Fibroblast of mammary gland (primary cell): ENCODE data around the gene TNNI2.
"Not testable (repeated sequence)": the region's sequence is repeated elsewhere in the genome, so short reads cannot be mapped to it uniquely, and the experiment has no call there.

ENCODE experiments used
- DNase-seq: peaks from one replicate; pipeline ENCODE4 v3.0.0-alpha.2; 2010; ENCODE audit warnings: low read depth
- H3K4me3 ChIP-seq: 2 replicates; pipeline ENCODE4 v1.5.1; 2011; ENCODE audit warnings: low read depth, mild to moderate bottlenecking, low read length, moderate library complexity; ENCODE audit not compliant: control insufficient read depth
- CTCF ChIP-seq: conservative IDR thresholded peaks from 2 replicates; pipeline ENCODE4 v1.5.1; 2011; ENCODE audit warnings: low read depth, low read length, inconsistent platforms; ENCODE audit not compliant: control insufficient read depth, insufficient read depth

TNNI2 gene

GRCh38 chr11:1803246-1803645 is 35.5 kb upstream of the TNNI2 start:
- no peak overlapping the region for H3K4me3 ChIP-seq
- no peak for DNase-seq
- no peak for TF ChIP-seq CTCF

- DNase-seq, H3K4me3 ChIP-seq: not testable (repeated sequence)
Measured at GRCh38 chr11:1803835-1804519, 34.8 kb upstream of the TNNI2 start.

GRCh38 chr11:1805525-1805924 is 33.3 kb upstream of the TNNI2 start:
- no peak for TF ChIP-seq CTCF
- no peak for DNase-seq
- no peak overlapping the region for H3K4me3 ChIP-seq

GRCh38 chr11:1807264-1807995 is 31.4 kb upstream of the TNNI2 start:
- TF ChIP-seq CTCF: peak; percentile 7
- H3K4me3 ChIP-seq: no peak overlapping the region
- DNase-seq: no peak

GRCh38 chr11:1810761-1811160 is 28.0 kb upstream of the TNNI2 start:
- H3K4me3 ChIP-seq: no peak overlapping the region
- TF ChIP-seq CTCF: no peak
- DNase-seq: no peak

GRCh38 chr11:1812274-1812673 is 26.5 kb upstream of the TNNI2 start:
- TF ChIP-seq CTCF: no peak
- H3K4me3 ChIP-seq: no peak overlapping the region
- no peak for DNase-seq

GRCh38 chr11:1812801-1813200 is 26.0 kb upstream of the TNNI2 start:
- no peak for DNase-seq
- no peak overlapping the region for H3K4me3 ChIP-seq
- TF ChIP-seq CTCF: no peak

GRCh38 chr11:1813356-1813755 is 25.4 kb upstream of the TNNI2 start:
- not testable (repeated sequence) for DNase-seq

More at GRCh38 chr11:1813356-1813755, 25.4 kb upstream of the TNNI2 start:
- not testable (repeated sequence) for H3K4me3 ChIP-seq
